ENCODE measurements around the gene PACSIN3. TPM values are rescaled to one million over a fixed set of nuclear protein-coding genes. Genes with fewer than 3 reads are reported as not detected.

Gene PACSIN3
- total RNA-seq, 1 experiment from 2014 or later: 113 TPM

DNA sequence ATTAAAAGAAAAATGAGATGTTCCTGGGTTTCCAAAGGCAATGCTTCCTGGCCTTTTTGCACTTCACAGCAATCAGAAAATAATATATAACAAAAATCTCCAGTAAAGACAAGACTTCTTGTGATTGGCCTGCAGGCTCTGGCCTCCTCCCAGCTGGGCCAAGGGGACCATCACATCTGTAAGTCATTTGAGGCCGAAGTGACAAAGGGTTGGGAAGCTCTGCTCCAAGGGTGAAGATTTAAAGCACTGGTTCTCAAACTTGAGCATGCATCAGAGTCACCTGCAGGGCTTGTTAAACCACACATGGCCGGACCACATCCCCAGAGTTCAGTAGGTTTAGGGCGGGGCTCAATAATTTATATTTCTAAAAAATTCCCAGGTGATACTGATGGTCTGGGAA lies 41.7 kb downstream of the PACSIN3 start:
- Histone ChIP-seq H3K27ac (no peak overlapping the region), H3K4me3 (no peak overlapping the region), H3K27me3 (ENCODE audit: insufficient read depth, low read depth) (no peaks in the 10 kb centered on the region), H4K20me1 (ENCODE audit: insufficient read depth) (no peaks in the 10 kb centered on the region; the same call in 1 of the 2 replicates), H2AFZ (no peak overlapping the region), H3K4me1 (replicated peaks; ENCODE audit: insufficient read depth) (0 out of 2 replicates have a peak, but pooled peaks cover 9% of the 10 kb centered on the region), H3K4me2 (no peak overlapping the region), H3F3A (ENCODE audit: insufficient read depth, low read depth) (peaks cover 3% of the 10 kb centered on the region; the same call in 1 of the 2 replicates), H3K9me3 (ENCODE audit: insufficient read depth, low read depth) (no peaks in the 10 kb centered on the region), H3K36me3 (ENCODE audit: low read depth) (no peaks in the 10 kb centered on the region), H3K79me2 (ENCODE audit: low read depth) (no peaks in the 10 kb centered on the region), H3K9me2 (ENCODE audit: insufficient read depth) (no peaks in the 10 kb centered on the region)
- TF ChIP-seq EZH2 (IDR thresholded peaks at IDR 0.05; ENCODE audit: low read depth): no peak
- DNase-seq: no peak
- ChIA-PET CTCF (no interaction called here), POLR2A (ENCODE audit: unreplicated experiment) (no interaction called here)
- intact Hi-C loops (cut with micrococcal nuclease; ENCODE audit: unreplicated experiment): no loop called here
- BruUV-seq (replicated peaks): no TSS peak

DNA sequence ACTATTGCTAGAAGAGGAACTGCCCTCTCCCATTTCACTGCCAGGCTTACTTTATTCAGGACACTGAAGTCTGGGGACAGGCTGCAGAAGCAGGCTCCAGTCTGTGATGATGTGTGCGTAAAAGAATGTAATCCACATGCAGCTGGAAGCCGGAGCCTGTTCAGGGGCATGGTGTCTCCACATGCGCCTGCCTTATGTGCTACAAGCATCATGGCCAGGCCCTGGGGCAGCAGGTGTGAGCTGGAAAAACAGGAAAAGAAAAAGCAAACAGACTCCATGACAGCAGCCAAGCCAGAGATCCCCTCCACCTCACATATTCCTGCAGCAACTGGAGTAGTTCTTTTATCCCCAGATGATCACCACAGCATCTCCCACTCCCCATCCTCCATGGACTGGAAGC lies 42.9 kb downstream of the PACSIN3 start:
- no peaks in the 10 kb centered on the region for H3K27me3 ChIP-seq (ENCODE audit: insufficient read depth, low read depth)
- H3F3A ChIP-seq (ENCODE audit: insufficient read depth, low read depth): peaks cover 3% of the 10 kb centered on the region; the same call in 1 of the 2 replicates
- no peak overlapping the region for H3K4me3 ChIP-seq
- ChIA-PET POLR2A (ENCODE audit: unreplicated experiment) (interaction anchor here (0.6 to 0.7 kb wide), 2 partner anchors 18 to 152 kb away, joined by 3 to 4 read pairs; no protein-coding TSS in a partner anchor), CTCF (interaction anchor here (0.5 kb wide), 1 partner anchor 282 kb away, joined by 4 read pairs; no protein-coding TSS in a partner anchor)
- no peaks in the 10 kb centered on the region for H3K9me3 ChIP-seq (ENCODE audit: insufficient read depth, low read depth)
- intact Hi-C loops (cut with micrococcal nuclease; ENCODE audit: unreplicated experiment): no loop called here
- H3K9me2 ChIP-seq (ENCODE audit: insufficient read depth): no peaks in the 10 kb centered on the region
- H3K4me2 ChIP-seq: no peak overlapping the region
- BruUV-seq (replicated peaks): no TSS peak
- H2AFZ ChIP-seq: no peak overlapping the region
- H4K20me1 ChIP-seq (ENCODE audit: insufficient read depth): no peaks in the 10 kb centered on the region; the same call in 1 of the 2 replicates
- DNase-seq: peak; percentile 61 to 75
- no peaks in the 10 kb centered on the region for H3K36me3 ChIP-seq (ENCODE audit: low read depth)
- H3K4me1 ChIP-seq (replicated peaks; ENCODE audit: insufficient read depth): 0 out of 2 replicates have a peak, but pooled peaks cover 9% of the 10 kb centered on the region
- no peak overlapping the region for H3K27ac ChIP-seq
- no peaks in the 10 kb centered on the region for H3K79me2 ChIP-seq (ENCODE audit: low read depth)
- TF ChIP-seq CTCF (conservative IDR thresholded peaks at IDR 0.05) (no peak), EZH2 (IDR thresholded peaks at IDR 0.05; ENCODE audit: low read depth) (no peak)

GRCh38 chr11:47139878-47140277 lies 46.4 kb downstream of the PACSIN3 start:
- POLR2A ChIA-PET (ENCODE audit: unreplicated experiment): no interaction called here

More at GRCh38 chr11:47139878-47140277, 46.4 kb downstream of the PACSIN3 start:
- no peaks in the 10 kb centered on the region for H3K79me2 ChIP-seq (ENCODE audit: low read depth)
- no peaks in the 10 kb centered on the region for H3K9me2 ChIP-seq (ENCODE audit: insufficient read depth)
- H3F3A ChIP-seq (ENCODE audit: insufficient read depth, low read depth): peaks cover 3% of the 10 kb centered on the region; the same call in 1 of the 2 replicates
- H4K20me1 ChIP-seq (ENCODE audit: insufficient read depth): no peaks in the 10 kb centered on the region; the same call in 1 of the 2 replicates
- TF ChIP-seq CTCF (conservative IDR thresholded peaks at IDR 0.05): no peak
- TF ChIP-seq EZH2 (IDR thresholded peaks at IDR 0.05; ENCODE audit: low read depth): no peak
- 0 out of 2 replicates have a peak, but pooled peaks cover 9% of the 10 kb centered on the region for H3K4me1 ChIP-seq (replicated peaks; ENCODE audit: insufficient read depth)
- no peak overlapping the region for H3K4me3 ChIP-seq
- CTCF ChIA-PET: no interaction called here
- intact Hi-C loops (cut with micrococcal nuclease; ENCODE audit: unreplicated experiment): no loop called here
- no TSS peak for BruUV-seq (replicated peaks)
- no peak overlapping the region for H3K27ac ChIP-seq
- no peaks in the 10 kb centered on the region for H3K27me3 ChIP-seq (ENCODE audit: insufficient read depth, low read depth)
- H3K4me2 ChIP-seq: no peak overlapping the region
- peaks cover 4% of the 10 kb centered on the region; the same call in 1 of the 2 replicates for H3K36me3 ChIP-seq (ENCODE audit: low read depth)
- no peaks in the 10 kb centered on the region for H3K9me3 ChIP-seq (ENCODE audit: insufficient read depth, low read depth)
- DNase-seq: no peak
- no peak overlapping the region for H2AFZ ChIP-seq
